Heart right ventricle (tissue), 16 donors: ENCODE results near the gene C19orf47. TPM values are rescaled to one million over a fixed set of nuclear protein-coding genes. Genes with fewer than 3 reads are reported as not detected.

Experiments used
- ATAC-seq, 8 donors: fragments of 200-7000 bp; cut with Tn5 transposase; one replicate each; pipeline ENCODE4 v1.9.1; 2020; ENCODE audit warnings: mild to moderate bottlenecking in 8 of 8, moderate library complexity in 8 of 8, moderate number of reproducible peaks in 1 of 8
- DNase-seq, 2 donors: peaks; one replicate each; pipeline ENCODE4 v3.0.0-alpha.2; 2020
- H3K27ac ChIP-seq, 10 donors: fragments of 200-600 bp; sonication (generic) in 2 of 10; one replicate each; pipeline versions ENCODE4 v1.5.0 to v1.8.0; 2020 to 2022; ENCODE audit warnings: mild to moderate bottlenecking in 3 of 10
- H3K27me3 ChIP-seq, 7 donors: fragments of 200-600 bp; one replicate each; pipeline ENCODE4 v1.8.0; 2021 to 2022; ENCODE audit warnings: mild to moderate bottlenecking in 2 of 7
- H3K36me3 ChIP-seq, 9 donors: fragments of 200-600 bp; sonication (generic) in 1 of 9; one replicate each; pipeline versions ENCODE4 v1.5.0 to v1.8.0; 2020 to 2022; ENCODE audit warnings: mild to moderate bottlenecking in 2 of 9
- H3K4me1 ChIP-seq, 9 donors: fragments of 200-600 bp; sonication (generic) in 1 of 9; one replicate each; pipeline versions ENCODE4 v1.5.0 to v1.8.0; 2020 to 2022; ENCODE audit warnings: mild to moderate bottlenecking in 4 of 9
- H3K4me3 ChIP-seq, 10 donors: fragments of 200-600 bp; sonication (generic) in 2 of 10; one replicate each; pipeline versions ENCODE4 v1.5.0 to v1.8.0; 2020 to 2022; ENCODE audit warnings: mild to moderate bottlenecking in 7 of 10, moderate library complexity in 2 of 10
- H3K9me3 ChIP-seq, 11 donors: fragments of 200-600 bp in 10 of 11; sonication (generic) in 2 of 11; one replicate each; pipeline versions ENCODE4 v1.5.0 to v1.8.0; 2013 to 2022; ENCODE audit warnings: mild to moderate bottlenecking in 2 of 11, control low read depth in 1 of 11, moderate library complexity in 1 of 11
- WGBS, 2 donors: extraction: QIAGEN DNeasy Blood & Tissue Kit; methylation state at CpG; one replicate each; pipeline ENCODE4 v1.1.7; 2013; ENCODE audit warnings: inconsistent platforms in 1 of 2; 5-methylcytosine and 5-hydroxymethylcytosine counted together
- intact Hi-C, 10 donors: fragments of 100-400 bp; cut with DNase I; formaldehyde crosslinking; loops; one replicate each; pipeline versions ENCODE4 v1.11.1 to v1.14.2; 2022
- polyA plus RNA-seq, 2 donors: library from polyadenylated mRNA; stranded (reverse); fragments of 200-250 nt; gene quantifications; one replicate each; pipeline ENCODE4 v1.2.3, GENCODE V29; 2013
- total RNA-seq, 10 donors: library from RNA; stranded (reverse); fragmentation: NEBNext Ultra II Directional in 3 of 10; extraction: Animal tissue kit (Norgen Biotek cat#: 25700) in 3 of 10; gene quantifications; one replicate each; pipeline versions ENCODE4 v1.2.1 to v1.2.4, GENCODE V29; 2021 to 2023
- TF ChIP-seq, protein P1 (sequence below), 9 donors: fragments of 200-600 bp; sonication (generic) in 2 of 9; IDR thresholded peaks; one replicate each; pipeline versions ENCODE4 v1.5.0 to v1.8.0; 2021 to 2022; ENCODE audit warnings: antibody characterized with exemption in 9 of 9, mild to moderate bottlenecking in 5 of 9, moderate library complexity in 1 of 9
- donor health status: Arrhythmogenic right ventricular cardiomyopathy.
- donor health status: ischemic (EF 13 %, LVEDD 7.1; RV severe dilation, severe dysfunction).
- donor health status: healthy with polysubstance abuse.
- donor health status: DM: no; HTN: yes; CAD: no.
- donor health status: DM: no; HTN: no; CAD: no.
- donor health status: ischemic (EF 25% LVEDD 6.9; RV normal size, moderate dysfunction).
- donor health status: ischemic (EF 25% LVEDD 5.7; RV mildly dilated, moderate dysfunction).
- donor health status: healthy.
- donor health status: DM: yes; HTN: yes; CAD: no.
- donor health status: Ischemic cardiomyopathy.
- donor health status: ischemic (EF 35%, LVEDD 5.7; RV mildly dilated, moderate dysfunction).
- donor health status: nonischemic (EF 11% LVEDD 7.7; RV severe dilation, severe dysfunction).
- donor health status: DM: yes; HTN: yes; CAD: no.
- donor health status: PGD.
- donor health status: ischemic (EF 29% LVEDD 5.4; RV normal size, mild dysfunction).
- donor health status: nonischemic (EF 23%, LVEDD 6.1; RV moderate dilation, normal function).

Gene C19orf47
- total and polyA plus RNA-seq, 12 donors = 138 to 347 (median 150) TPM

DNA sequence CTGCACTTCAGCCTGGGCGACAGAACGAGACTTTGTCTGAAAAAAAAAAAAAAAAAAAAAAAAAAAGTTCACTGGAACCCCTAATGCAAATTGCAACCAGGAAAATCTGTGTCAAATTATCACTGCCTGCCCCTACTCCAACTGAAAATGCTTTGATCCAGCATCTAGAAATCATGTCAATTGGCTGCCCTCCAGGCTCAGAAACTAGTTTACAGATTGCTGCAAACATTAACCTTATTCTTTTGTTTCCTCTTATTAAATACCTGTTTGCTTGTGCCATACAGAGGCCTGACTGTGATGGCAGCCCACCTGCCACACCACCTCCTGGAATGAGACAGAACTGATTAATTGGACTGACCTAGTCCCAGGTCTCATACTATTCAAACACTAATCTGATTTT, 44.4 kb downstream of the C19orf47 start:
- intact Hi-C loops = loop anchor here in 7 of 10 donors (2.0 to 10.0 kb wide), 5 partner anchors 159 to 331 kb away; no protein-coding TSS in a partner anchor
- no peaks in the 10 kb centered on the region for H3K27me3 ChIP-seq

DNA sequence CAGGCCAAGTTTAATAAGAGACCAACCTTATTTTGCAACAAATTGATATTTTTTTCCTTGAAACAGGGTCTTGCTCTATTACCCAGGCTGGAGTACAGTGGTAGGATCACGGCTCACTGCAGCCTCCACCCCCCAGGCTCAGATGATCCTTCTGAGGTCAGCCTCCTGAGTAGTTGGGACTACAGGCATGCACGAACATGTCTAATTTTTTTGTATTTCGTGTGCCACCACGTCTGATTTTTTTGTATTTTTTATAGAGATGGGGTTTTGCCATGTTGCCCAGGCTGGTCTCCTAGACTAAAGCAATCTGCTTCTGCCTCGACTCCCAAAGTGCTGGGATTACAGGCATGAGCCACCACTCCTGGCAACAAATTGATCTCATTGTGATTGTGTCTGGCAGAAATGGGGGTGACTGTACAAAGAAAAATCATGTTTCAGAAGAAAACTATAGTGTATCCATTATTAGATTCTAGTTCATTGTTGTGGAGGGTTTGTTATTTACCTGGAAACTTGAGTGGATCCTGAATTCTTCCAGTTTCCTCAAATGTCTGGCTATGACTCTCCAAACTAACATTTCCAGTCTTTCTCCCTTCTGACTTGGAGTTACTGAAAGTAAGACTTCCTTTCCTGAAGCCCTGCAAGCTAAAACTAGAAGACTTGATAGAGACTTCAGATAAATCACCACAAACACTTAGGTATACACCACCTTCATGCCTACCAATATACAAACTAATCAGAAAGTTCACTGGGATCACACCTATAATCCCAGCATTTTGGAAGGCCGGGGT, 45.8 kb downstream of the C19orf47 start:
- TF ChIP-seq, protein P1, sequence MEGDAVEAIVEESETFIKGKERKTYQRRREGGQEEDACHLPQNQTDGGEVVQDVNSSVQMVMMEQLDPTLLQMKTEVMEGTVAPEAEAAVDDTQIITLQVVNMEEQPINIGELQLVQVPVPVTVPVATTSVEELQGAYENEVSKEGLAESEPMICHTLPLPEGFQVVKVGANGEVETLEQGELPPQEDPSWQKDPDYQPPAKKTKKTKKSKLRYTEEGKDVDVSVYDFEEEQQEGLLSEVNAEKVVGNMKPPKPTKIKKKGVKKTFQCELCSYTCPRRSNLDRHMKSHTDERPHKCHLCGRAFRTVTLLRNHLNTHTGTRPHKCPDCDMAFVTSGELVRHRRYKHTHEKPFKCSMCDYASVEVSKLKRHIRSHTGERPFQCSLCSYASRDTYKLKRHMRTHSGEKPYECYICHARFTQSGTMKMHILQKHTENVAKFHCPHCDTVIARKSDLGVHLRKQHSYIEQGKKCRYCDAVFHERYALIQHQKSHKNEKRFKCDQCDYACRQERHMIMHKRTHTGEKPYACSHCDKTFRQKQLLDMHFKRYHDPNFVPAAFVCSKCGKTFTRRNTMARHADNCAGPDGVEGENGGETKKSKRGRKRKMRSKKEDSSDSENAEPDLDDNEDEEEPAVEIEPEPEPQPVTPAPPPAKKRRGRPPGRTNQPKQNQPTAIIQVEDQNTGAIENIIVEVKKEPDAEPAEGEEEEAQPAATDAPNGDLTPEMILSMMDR (IDR thresholded peaks at IDR 0.05) = no peak
- no peak for ATAC-seq
- Histone ChIP-seq H3K4me3 (no peak overlapping the region), H3K27me3 (no peaks in the 10 kb centered on the region), H3K9me3 (no peaks in the 10 kb centered on the region), H3K36me3 (no peaks in the 10 kb centered on the region), H3K27ac (no peak overlapping the region), H3K4me1 (peaks cover 0 to 4% (median 0%) of the 10 kb centered on the region in 9 donors)
- intact Hi-C loops = loop anchor here in 6 of 10 donors (10.0 kb wide), 4 partner anchors 158 to 332 kb away; no protein-coding TSS in a partner anchor
- 86 to 89% methylated on average over 6 of the region's 6 CpGs for WGBS, 2 donors
- no peak for DNase-seq

More for the DNA sequence above, 44.4 kb downstream of the C19orf47 start:
- peaks cover 0 to 4% (median 0%) of the 10 kb centered on the region in 9 donors for H3K4me1 ChIP-seq
- 85 to 92% methylated on average over 2 of the region's 2 CpGs for WGBS, 2 donors
- TF ChIP-seq, protein P1 (IDR thresholded peaks at IDR 0.05) = no peak
- DNase-seq (no peak), ATAC-seq (no peak)
- no peak overlapping the region for H3K27ac ChIP-seq
- H3K9me3 ChIP-seq = no peaks in the 10 kb centered on the region
- no peak overlapping the region for H3K4me3 ChIP-seq
- no peaks in the 10 kb centered on the region for H3K36me3 ChIP-seq

DNA sequence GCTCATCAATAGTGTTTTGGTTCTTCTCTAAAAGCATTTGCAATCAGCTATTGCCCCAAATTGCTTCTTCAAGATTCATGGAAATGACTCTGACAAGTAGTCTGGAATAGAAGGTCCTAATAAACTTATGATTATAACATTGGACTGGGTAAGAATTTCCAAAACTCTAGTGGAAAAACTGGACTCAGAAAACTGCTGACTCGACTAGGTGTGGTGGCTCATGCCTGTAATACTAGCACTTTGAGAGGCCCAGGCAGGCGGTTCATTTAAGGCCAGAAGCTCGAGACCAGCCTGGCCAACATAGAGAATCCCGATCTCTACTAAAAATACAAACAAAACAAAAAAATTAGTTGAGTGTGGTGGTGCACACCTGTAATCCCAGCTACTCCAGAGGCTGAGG, 47.5 kb downstream of the C19orf47 start:
- H3K9me3 ChIP-seq = no peaks in the 10 kb centered on the region
- no peak overlapping the region for H3K4me3 ChIP-seq
- 93 to 94% methylated on average over 4 of the region's 4 CpGs for WGBS, 2 donors
- H3K27ac ChIP-seq = no peak overlapping the region
- peaks cover 0 to 4% (median 0%) of the 10 kb centered on the region in 9 donors for H3K4me1 ChIP-seq
- H3K36me3 ChIP-seq = no peaks in the 10 kb centered on the region
- no peak for DNase-seq
- intact Hi-C loops = loop anchor here in 6 of 10 donors (10.0 kb wide), 4 partner anchors 156 to 334 kb away; no protein-coding TSS in a partner anchor
- no peaks in the 10 kb centered on the region for H3K27me3 ChIP-seq
- TF ChIP-seq, protein P1 (IDR thresholded peaks at IDR 0.05) = no peak
- ATAC-seq = no peak

DNA sequence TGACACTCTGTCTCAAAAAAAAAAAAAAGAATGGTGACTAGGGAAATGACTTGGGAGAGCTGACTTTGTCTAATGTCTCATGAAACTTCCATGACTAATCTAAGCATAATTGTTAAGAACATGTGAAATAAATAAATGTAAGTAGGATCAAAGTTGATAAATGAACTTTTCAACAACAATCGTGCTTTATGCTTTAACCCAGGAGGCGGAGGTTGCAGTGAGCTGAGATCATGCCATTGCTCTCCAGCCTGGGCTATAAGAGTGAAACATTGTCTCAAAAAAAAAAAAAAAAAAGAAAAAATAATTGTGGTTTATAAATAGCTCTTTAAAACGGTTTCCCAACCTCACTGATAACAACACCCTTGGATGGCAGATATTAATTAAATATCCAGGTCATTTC, 50.2 kb downstream of the C19orf47 start:
- Histone ChIP-seq H3K27me3 (no peaks in the 10 kb centered on the region), H3K4me1 (no peaks in the 10 kb centered on the region), H3K27ac (no peak overlapping the region), H3K9me3 (no peaks in the 10 kb centered on the region), H3K4me3 (no peak overlapping the region), H3K36me3 (no peaks in the 10 kb centered on the region)
- TF ChIP-seq, protein P1 (IDR thresholded peaks at IDR 0.05) = no peak
- ATAC-seq (no peak), DNase-seq (no peak)
- 60 to 62% methylated on average over 3 of the region's 3 CpGs for WGBS, 2 donors
- intact Hi-C loops = no loop called here
